Esophagus muscularis mucosa (tissue), 4 donors: ENCODE measurements around the gene PI4K2A. TPM values are rescaled to one million over a fixed set of nuclear protein-coding genes. Genes with fewer than 3 reads are reported as not detected.

Experiments
- DNase-seq: peaks from one replicate; pipeline ENCODE4 v3.0.0-alpha.2; 2017; ENCODE audit errors: extremely low spot score
- H3K27ac ChIP-seq, 4 donors: fragments of 200-600 bp; sonication (generic); replicated peaks in 1 of 4; 1 replicate in 3 of 4; 2 replicates in 1 of 4; pipeline ENCODE4 v1.5.1; 2016 to 2019; ENCODE audit warnings: mild to moderate bottlenecking in 1 of 4
- H3K27me3 ChIP-seq, 4 donors: fragments of 200-600 bp; sonication (generic); one replicate each; pipeline versions ENCODE4 v1.5.1 to v1.6.0; 2016 to 2019
- H3K36me3 ChIP-seq, 4 donors: fragments of 200-600 bp; sonication (generic); one replicate each; pipeline ENCODE4 v1.5.1; 2016 to 2019
- H3K4me1 ChIP-seq, 4 donors: fragments of 200-600 bp; sonication (generic); one replicate each; pipeline ENCODE4 v1.5.1; 2016 to 2019
- H3K4me3 ChIP-seq, 4 donors: fragments of 200-600 bp; sonication (generic); 1 replicate in 2 of 4; 2 replicates in 2 of 4; pipeline ENCODE4 v1.5.1; 2016 to 2019; ENCODE audit warnings: mild to moderate bottlenecking in 4 of 4, moderate library complexity in 1 of 4
- H3K9me3 ChIP-seq, 4 donors: fragments of 200-600 bp; sonication (generic); 1 replicate in 3 of 4; 2 replicates in 1 of 4; pipeline ENCODE4 v1.5.1; 2016 to 2019
- EP300 ChIP-seq: sonication (generic); formaldehyde crosslinking; IDR thresholded peaks from one replicate; pipeline ENCODE4 v1.6.1; 2017; ENCODE audit warnings: antibody characterized with exemption
- POLR2A ChIP-seq: fragments of 450-650 bp; IDR thresholded peaks from one replicate; pipeline ENCODE4 v1.6.1; 2017; ENCODE audit warnings: antibody characterized with exemption, moderate library complexity, mild to moderate bottlenecking, low read depth
- POLR2AphosphoS5 ChIP-seq, 2 donors: sonication (generic); formaldehyde crosslinking; IDR thresholded peaks; one replicate each; pipeline ENCODE4 v1.6.1; 2017; ENCODE audit warnings: antibody characterized with exemption in 2 of 2
- WGBS: methylation state at CpG from one replicate; pipeline ENCODE4 v1.1.5; 2018; 5-methylcytosine and 5-hydroxymethylcytosine counted together
- intact Hi-C: fragments of 100-400 bp; cut with DNase I; formaldehyde crosslinking; loops from one replicate; pipeline ENCODE4 v1.15.1; 2023
- total RNA-seq, 4 donors: library from RNA; depleted of rRNA; stranded (reverse); fragments of >200 nt; gene quantifications; one replicate each; pipeline versions ENCODE4 v1.1.0 to v1.2.1, GENCODE V29; 2016
- TF ChIP-seq, protein P1 (sequence below), 3 experiments: fragments of 200-600 bp in 2 of 3; fragments of 450-650 bp in 1 of 3; sonication (generic) in 2 of 3; IDR thresholded peaks; one replicate each; pipeline ENCODE4 v1.5.1; 2017 to 2019; ENCODE audit warnings: antibody characterized with exemption in 3 of 3, mild to moderate bottlenecking in 2 of 3, moderate library complexity in 1 of 3

Gene PI4K2A
- total RNA-seq, 4 donors from 2014 or later: 17.0 to 27.3 (median 24.1) TPM

DNA sequence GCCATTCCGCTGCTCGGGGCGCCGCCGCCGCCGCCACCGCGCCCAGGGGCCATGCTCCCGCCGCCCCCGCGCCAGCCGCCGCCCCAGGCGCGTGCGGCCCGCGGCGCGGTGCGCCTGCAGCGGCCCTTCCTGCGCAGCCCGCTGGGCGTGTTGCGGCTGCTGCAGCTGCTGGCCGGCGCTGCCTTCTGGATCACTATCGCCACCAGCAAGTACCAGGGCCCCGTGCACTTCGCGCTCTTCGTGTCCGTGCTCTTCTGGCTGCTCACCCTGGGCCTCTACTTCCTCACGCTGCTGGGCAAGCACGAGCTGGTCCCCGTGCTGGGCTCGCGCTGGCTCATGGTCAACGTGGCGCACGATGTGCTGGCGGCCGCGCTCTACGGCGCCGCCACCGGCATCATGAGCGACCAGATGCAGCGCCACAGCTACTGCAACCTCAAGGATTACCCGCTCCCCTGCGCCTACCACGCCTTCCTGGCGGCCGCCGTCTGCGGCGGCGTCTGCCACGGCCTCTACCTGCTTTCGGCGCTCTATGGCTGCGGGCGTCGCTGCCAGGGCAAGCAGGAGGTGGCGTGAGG lies 73.4 kb downstream of the PI4K2A start:
- no peaks in the 10 kb centered on the region for H3K9me3 ChIP-seq
- 1% methylated on average over 26 of the region's 69 CpGs for WGBS
- peak overlapping the region; percentile 74 to 95 (median 91) for H3K4me3 ChIP-seq
- peaks cover 55 to 82% (median 80%) of the 10 kb centered on the region in 4 donors for H3K4me1 ChIP-seq
- TF ChIP-seq, protein P1, sequence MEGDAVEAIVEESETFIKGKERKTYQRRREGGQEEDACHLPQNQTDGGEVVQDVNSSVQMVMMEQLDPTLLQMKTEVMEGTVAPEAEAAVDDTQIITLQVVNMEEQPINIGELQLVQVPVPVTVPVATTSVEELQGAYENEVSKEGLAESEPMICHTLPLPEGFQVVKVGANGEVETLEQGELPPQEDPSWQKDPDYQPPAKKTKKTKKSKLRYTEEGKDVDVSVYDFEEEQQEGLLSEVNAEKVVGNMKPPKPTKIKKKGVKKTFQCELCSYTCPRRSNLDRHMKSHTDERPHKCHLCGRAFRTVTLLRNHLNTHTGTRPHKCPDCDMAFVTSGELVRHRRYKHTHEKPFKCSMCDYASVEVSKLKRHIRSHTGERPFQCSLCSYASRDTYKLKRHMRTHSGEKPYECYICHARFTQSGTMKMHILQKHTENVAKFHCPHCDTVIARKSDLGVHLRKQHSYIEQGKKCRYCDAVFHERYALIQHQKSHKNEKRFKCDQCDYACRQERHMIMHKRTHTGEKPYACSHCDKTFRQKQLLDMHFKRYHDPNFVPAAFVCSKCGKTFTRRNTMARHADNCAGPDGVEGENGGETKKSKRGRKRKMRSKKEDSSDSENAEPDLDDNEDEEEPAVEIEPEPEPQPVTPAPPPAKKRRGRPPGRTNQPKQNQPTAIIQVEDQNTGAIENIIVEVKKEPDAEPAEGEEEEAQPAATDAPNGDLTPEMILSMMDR (IDR thresholded peaks at IDR 0.05): peak in 1 of 3 experiments; percentile 24
- TF ChIP-seq EP300: no peak
- no peak for TF ChIP-seq POLR2A
- peak in 1 of 2 donors; percentile 62 for TF ChIP-seq POLR2AphosphoS5 (IDR thresholded peaks at IDR 0.05)
- no peaks in the 10 kb centered on the region for H3K27me3 ChIP-seq
- peak overlapping the region; percentile 99 to 100 (median 100) for H3K27ac ChIP-seq
- peak; percentile 93 for DNase-seq
- intact Hi-C loops: no loop called here
- H3K36me3 ChIP-seq: peaks cover 0 to 20% (median 8%) of the 10 kb centered on the region in 4 donors

DNA sequence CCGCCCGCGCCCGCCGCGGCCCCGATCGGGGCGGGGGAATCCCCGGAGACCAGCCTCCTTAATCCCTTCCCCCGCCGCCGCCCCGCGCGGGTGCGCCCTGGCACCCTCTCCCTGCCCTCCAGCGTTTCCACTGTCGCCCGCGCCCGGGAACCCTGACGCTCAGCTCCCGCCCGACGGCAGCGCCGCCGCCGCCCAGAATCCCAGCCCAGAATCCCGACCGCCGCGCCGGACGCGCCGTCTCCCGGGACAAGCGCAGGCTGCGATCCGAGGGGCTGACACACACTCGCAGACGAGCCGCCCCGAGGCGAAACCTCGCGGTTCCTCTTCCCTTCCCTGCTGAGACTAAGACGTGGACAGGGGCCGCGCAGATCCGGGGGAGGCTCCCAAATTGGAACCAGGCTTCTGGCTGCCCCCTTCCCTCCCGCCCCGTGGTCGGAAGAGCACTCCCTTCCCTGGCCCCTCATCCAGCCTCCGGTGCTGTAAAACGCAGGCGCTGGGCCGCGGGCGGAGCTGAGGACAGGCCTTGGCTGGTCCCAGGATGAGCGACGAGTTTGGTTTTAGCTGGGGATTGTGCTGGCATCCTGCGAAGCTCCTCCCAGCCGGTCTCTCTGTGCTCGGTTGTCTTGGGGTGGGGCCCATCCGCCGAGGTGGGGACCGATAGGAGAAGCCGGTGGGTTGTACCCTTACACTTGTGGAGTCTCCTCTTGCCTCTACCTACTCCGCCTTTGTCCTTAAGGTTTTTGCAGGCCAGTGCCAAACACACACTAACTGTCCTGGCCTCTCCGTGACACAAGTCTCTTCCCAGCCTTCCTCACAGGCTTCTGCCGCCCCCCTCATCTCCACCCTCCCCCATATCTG lies 74.2 kb downstream of the PI4K2A start:
- peak overlapping the region; percentile 99 to 100 (median 100) for H3K27ac ChIP-seq
- peak; percentile 96 for DNase-seq
- H3K9me3 ChIP-seq: no peaks in the 10 kb centered on the region
- intact Hi-C loops: no loop called here
- peak overlapping the region; percentile 74 to 95 (median 91) for H3K4me3 ChIP-seq
- peaks cover 55 to 82% (median 80%) of the 10 kb centered on the region in 4 donors for H3K4me1 ChIP-seq
- H3K27me3 ChIP-seq: no peaks in the 10 kb centered on the region
- peak; percentile 56 for TF ChIP-seq POLR2A
- peak; percentile 86 to 96 for TF ChIP-seq POLR2AphosphoS5 (IDR thresholded peaks at IDR 0.05)
- TF ChIP-seq, protein P1 (IDR thresholded peaks at IDR 0.05): no peak
- WGBS: 3% methylated on average over 24 of the region's 74 CpGs
- H3K36me3 ChIP-seq: peaks cover 0 to 20% (median 8%) of the 10 kb centered on the region in 4 donors

- 7% methylated on average over 5 of the region's 8 CpGs for WGBS
- TF ChIP-seq POLR2A (no peak), EP300 (no peak), POLR2AphosphoS5 (IDR thresholded peaks at IDR 0.05) (no peak)
- TF ChIP-seq, protein P1 (IDR thresholded peaks at IDR 0.05): no peak
- Histone ChIP-seq H3K9me3 (no peaks in the 10 kb centered on the region), H3K4me3 (peak overlapping the region; percentile 74 to 95 (median 91)), H3K36me3 (peaks cover 0 to 20% (median 8%) of the 10 kb centered on the region in 4 donors), H3K27me3 (no peaks in the 10 kb centered on the region), H3K27ac (peak overlapping the region; percentile 99 to 100 (median 100)), H3K4me1 (peaks cover 50 to 82% (median 78%) of the 10 kb centered on the region in 4 donors)
- peak; percentile 90 for DNase-seq
- intact Hi-C loops: no loop called here
Observed at GRCh38 chr10:97715259-97715874, 74.9 kb downstream of the PI4K2A start.

GRCh38 chr10:97717627-97718026 lies 77.2 kb downstream of the PI4K2A start:
- DNase-seq: no peak
- peak overlapping the region; percentile 99 to 100 (median 100) for H3K27ac ChIP-seq
- WGBS: 87% methylated on average over 7 of the region's 7 CpGs
- intact Hi-C loops: no loop called here
- H3K36me3 ChIP-seq: peaks cover 0 to 20% (median 11%) of the 10 kb centered on the region in 4 donors
- peak overlapping the region in 1 of 4 donors; percentile 1 for H3K4me3 ChIP-seq
- no peaks in the 10 kb centered on the region for H3K9me3 ChIP-seq
- H3K27me3 ChIP-seq: no peaks in the 10 kb centered on the region
- no peak for TF ChIP-seq POLR2A
- peaks cover 49 to 69% (median 63%) of the 10 kb centered on the region in 4 donors for H3K4me1 ChIP-seq

GRCh38 chr10:97718178-97718577 lies 77.7 kb downstream of the PI4K2A start:
- Histone ChIP-seq H3K9me3 (no peaks in the 10 kb centered on the region), H3K4me1 (peaks cover 44 to 63% (median 58%) of the 10 kb centered on the region in 4 donors), H3K4me3 (peak overlapping the region in 3 of 4 donors; percentile 1 to 6 (median 4)), H3K27me3 (no peaks in the 10 kb centered on the region), H3K27ac (peak overlapping the region; percentile 99 to 100 (median 100)), H3K36me3 (peaks cover 0 to 20% (median 11%) of the 10 kb centered on the region in 4 donors)
- no peak for DNase-seq
- 58% methylated on average over 5 of the region's 6 CpGs for WGBS
- TF ChIP-seq, protein P1 (IDR thresholded peaks at IDR 0.05): no peak
- TF ChIP-seq EP300 (no peak), POLR2A (no peak), POLR2AphosphoS5 (IDR thresholded peaks at IDR 0.05) (no peak)
- intact Hi-C loops: no loop called here
